Endothelial cell of umbilical vein (primary cell): ENCODE results near the gene MMADHC. TPM values are rescaled to one million over a fixed set of nuclear protein-coding genes. Genes with fewer than 3 reads are reported as not detected.
"Not testable (repeated sequence)": the region's sequence is repeated elsewhere in the genome, so short reads cannot be mapped to it uniquely, and the experiment has no call there.

ENCODE experiments used
- BruUV-seq: library from RNA; stranded (reverse); fragments of 400-500 nt; replicated peaks from 2 replicates; lab custom pipeline; 2021; lab: Mats Ljungman, UMichigan
- CTCF ChIA-PET: fragments of 300-600, 350-600 bp; sonication (Branson Sonifier 250); formaldehyde crosslinking; loops from one replicate; lab custom pipeline; 2021; ENCODE audit warnings: antibody characterized with exemption, inconsistent platforms; lab: Charles Lee
- POLR2A ChIA-PET: fragments of 300-600, 350-600 bp; sonication (Branson Sonifier 250); formaldehyde crosslinking; loops from one replicate; lab custom pipeline; 2021; ENCODE audit warnings: antibody characterized with exemption, inconsistent platforms; lab: Charles Lee
- DNase-seq: peaks from one replicate; pipeline ENCODE4 v3.0.0-alpha.2; 2011; ENCODE audit warnings: low read depth, low spot score
- FAIRE-seq: peaks from 2 replicates; lab custom pipeline; 2011; peaks lifted over from hg19 to GRCh38; lab: Jason Lieb, UNC
- H2AFZ ChIP-seq: 2 replicates; pipeline ENCODE4 v1.6.0; 2012; ENCODE audit warnings: low read depth, low read length, control low read depth, inconsistent platforms
- H3K27ac ChIP-seq: 2 replicates; pipeline ENCODE4 v1.5.1; 2011; ENCODE audit warnings: low read depth, mild to moderate bottlenecking, control low read depth, low read length, moderate library complexity; ENCODE audit not compliant: insufficient read depth
- H3K27me3 ChIP-seq, 2 experiments: 2 replicates each; pipeline versions ENCODE4 v1.6.0 to v1.6.1; 2011; ENCODE audit warnings: low read length in 2 of 2, mixed read lengths in 1 of 2; ENCODE audit not compliant: control insufficient read depth in 2 of 2, insufficient read depth in 2 of 2
- H3K36me3 ChIP-seq, 2 experiments: 2 replicates in 1 of 2; 3 replicates in 1 of 2; pipeline ENCODE4 v1.5.1; 2011; ENCODE audit warnings: low read length in 2 of 2, mild to moderate bottlenecking in 1 of 2, moderate library complexity in 1 of 2; ENCODE audit not compliant: control insufficient read depth in 2 of 2, insufficient read depth in 2 of 2; ENCODE audit errors: extremely low read depth in 1 of 2
- H3K4me1 ChIP-seq: 3 replicates; pipeline ENCODE4 v1.5.1; 2011; ENCODE audit warnings: mild to moderate bottlenecking, low read length; ENCODE audit not compliant: control insufficient read depth, insufficient read depth; ENCODE audit errors: extremely low read depth
- H3K4me2 ChIP-seq: 2 replicates; pipeline ENCODE4 v1.6.1; 2011; ENCODE audit warnings: low read length, control low read depth, mixed read lengths; ENCODE audit not compliant: insufficient read depth
- H3K4me3 ChIP-seq, 3 experiments: fragments of 200-600 bp in 1 of 3; sonication (generic), shearing (Covaris generic) in 1 of 3; replicated peaks in 1 of 3; 2 replicates each; pipeline ENCODE4 v1.5.1; 2011 to 2016; ENCODE audit warnings: control low read depth in 3 of 3, low read length in 3 of 3, mild to moderate bottlenecking in 2 of 3, inconsistent platforms in 1 of 3, low read depth in 1 of 3, moderate library complexity in 1 of 3; ENCODE audit not compliant: insufficient read depth in 1 of 3
- H3K79me2 ChIP-seq: 2 replicates; pipeline ENCODE4 v1.6.0; 2012; ENCODE audit warnings: low read length, inconsistent platforms; ENCODE audit not compliant: control insufficient read depth, insufficient read depth
- H3K9ac ChIP-seq: replicated peaks from 2 replicates; pipeline ENCODE3; 2011; ENCODE audit warnings: low read length, control low read depth; ENCODE audit not compliant: insufficient read depth; ENCODE audit errors: extremely low read depth
- H3K9me1 ChIP-seq: replicated peaks from 3 replicates; pipeline ENCODE4 v1.6.0; 2011; ENCODE audit warnings: mild to moderate bottlenecking, low read length; ENCODE audit not compliant: control insufficient read depth, insufficient read depth; ENCODE audit errors: extremely low read depth
- H3K9me3 ChIP-seq: replicated peaks from 2 replicates; pipeline ENCODE4 v1.5.1; 2012; ENCODE audit warnings: low read length, inconsistent platforms; ENCODE audit not compliant: control insufficient read depth, insufficient read depth
- H4K20me1 ChIP-seq: replicated peaks from 2 replicates; pipeline ENCODE3; 2011; ENCODE audit warnings: mild to moderate bottlenecking, low read length; ENCODE audit not compliant: control insufficient read depth, insufficient read depth; ENCODE audit errors: extremely low read depth
- EZH2 ChIP-seq: IDR thresholded peaks from 2 replicates; pipeline ENCODE4 v1.6.1; 2012; ENCODE audit warnings: borderline replicate concordance, low read depth, mild to moderate bottlenecking, moderate library complexity, low read length, inconsistent platforms; ENCODE audit not compliant: severe bottlenecking
- FOS ChIP-seq: IDR thresholded peaks from 2 replicates; pipeline ENCODE4 v1.6.1; 2011; ENCODE audit warnings: mild to moderate bottlenecking, low read length, moderate library complexity, borderline replicate concordance; ENCODE audit not compliant: insufficient read depth
- GATA2 ChIP-seq: IDR thresholded peaks from 2 replicates; pipeline ENCODE4 v1.7.0; 2011; ENCODE audit warnings: low read depth, mild to moderate bottlenecking, moderate library complexity, mixed read lengths, low read length; ENCODE audit not compliant: insufficient read length, insufficient read depth
- JUN ChIP-seq: IDR thresholded peaks from 2 replicates; pipeline ENCODE4 v1.6.1; 2011; ENCODE audit warnings: borderline replicate concordance, low read depth; ENCODE audit not compliant: insufficient read length, insufficient read depth
- MYC ChIP-seq: IDR thresholded peaks from one replicate; pipeline ENCODE4 v1.6.1; 2011; ENCODE audit warnings: mild to moderate bottlenecking, low read depth, low read length
- POLR2A ChIP-seq: IDR thresholded peaks from 2 replicates; pipeline ENCODE4 v1.6.1; 2012; ENCODE audit warnings: low read depth, mild to moderate bottlenecking, control low read depth, low read length
- POLR2AphosphoS5 ChIP-seq: IDR thresholded peaks from 2 replicates; pipeline ENCODE4 v1.6.1; 2012; ENCODE audit warnings: low read depth, mild to moderate bottlenecking, control low read depth, low read length, moderate library complexity; ENCODE audit not compliant: insufficient read depth
- dilution Hi-C: fragments of 300-500 bp; cut with MboI; formaldehyde crosslinking; loops from one replicate; pipeline ENCODE4 v1.15.0; 2019; ENCODE audit warnings: low sequenced_read_pairs; ENCODE audit not compliant: extremely low pct_ligation_motif_present
- intact Hi-C: fragments of 100-400 bp; cut with micrococcal nuclease; formaldehyde crosslinking; loops from one replicate; pipeline ENCODE4 v1.10.0; 2022
- polyA plus RNA-seq, 4 experiments: library from polyadenylated mRNA; depleted of rRNA in 3 of 4; stranded (reverse) in 3 of 4; unstranded in 1 of 4; fragments of >200 nt; gene quantifications; 2 replicates each; pipeline versions ENCODE4 v1.2.1 to v1.2.3, GENCODE V29; 2011 to 2012; ENCODE audit warnings: missing spikeins in 1 of 4
- total RNA-seq: library from RNA; stranded (reverse); gene quantifications from 2 replicates; pipeline ENCODE4 v1.2.3, GENCODE V29; 2021
- TF ChIP-seq, protein P1 (sequence below): IDR thresholded peaks from 2 replicates; pipeline ENCODE4 v1.6.1; 2011; ENCODE audit not compliant: insufficient read depth, insufficient read length
- TF ChIP-seq, protein P2 (sequence below), 2 donors: IDR thresholded peaks; 1 replicate in 1 of 2; 2 replicates in 1 of 2; pipeline ENCODE4 v1.5.1; 2011; ENCODE audit warnings: low read length in 2 of 2, mild to moderate bottlenecking in 2 of 2, moderate library complexity in 2 of 2, control low read depth in 1 of 2, inconsistent platforms in 1 of 2, low read depth in 1 of 2; ENCODE audit not compliant: insufficient read depth in 1 of 2; ENCODE audit errors: extremely low read depth in 1 of 2

The MMADHC gene
- total and polyA plus RNA-seq, 2 donors (not counting 3 experiments of a cell fraction or from before 2014, with no cell fraction given), result 53.4 to 115 TPM

DNA sequence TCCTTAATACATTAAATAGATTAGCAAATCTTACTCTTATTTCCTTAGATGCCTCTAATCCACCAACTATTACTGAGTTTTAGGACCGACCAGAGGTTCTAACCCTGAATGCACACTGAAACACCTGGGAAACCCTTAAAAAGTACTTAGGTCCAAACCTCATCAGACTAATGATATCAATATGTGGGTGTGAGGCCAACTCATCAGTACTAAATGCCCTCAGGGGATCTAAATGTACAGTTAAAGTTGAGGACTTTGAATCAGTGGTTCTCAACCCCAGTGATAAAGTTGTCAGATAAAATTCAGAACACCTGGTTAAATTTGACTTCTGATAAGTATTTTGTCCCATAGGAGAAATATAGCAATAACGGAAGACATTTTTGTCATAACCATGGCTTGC, 20.9 kb downstream of the MMADHC start:
- ChIA-PET POLR2A (interaction anchor here (0.6 kb wide), 1 partner anchor 1740 kb away, joined by 5 read pairs; no protein-coding TSS in a partner anchor), CTCF (interaction anchor here (1.2 to 1.9 kb wide), 2 partner anchors 550 to 1672 kb away, joined by 3 to 11 read pairs; no protein-coding TSS in a partner anchor)
- no peak overlapping the region for H2AFZ ChIP-seq
- H3K4me2 ChIP-seq, result peak overlapping the region; percentile 8
- no peaks in the 10 kb centered on the region for H3K79me2 ChIP-seq
- no peaks in the 10 kb centered on the region for H3K9me3 ChIP-seq
- H3K9me1 ChIP-seq, result no peaks in the 10 kb centered on the region
- H3K36me3 ChIP-seq, result peaks cover 2 to 14% of the 10 kb centered on the region in 2 experiments
- TF ChIP-seq MYC (no peak), EZH2 (no peak), POLR2AphosphoS5 (no peak), JUN (no peak), POLR2A (no peak), GATA2 (no peak), FOS (no peak)
- TF ChIP-seq, protein P1, sequence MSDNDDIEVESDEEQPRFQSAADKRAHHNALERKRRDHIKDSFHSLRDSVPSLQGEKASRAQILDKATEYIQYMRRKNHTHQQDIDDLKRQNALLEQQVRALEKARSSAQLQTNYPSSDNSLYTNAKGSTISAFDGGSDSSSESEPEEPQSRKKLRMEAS, result no peak
- TF ChIP-seq, protein P2, sequence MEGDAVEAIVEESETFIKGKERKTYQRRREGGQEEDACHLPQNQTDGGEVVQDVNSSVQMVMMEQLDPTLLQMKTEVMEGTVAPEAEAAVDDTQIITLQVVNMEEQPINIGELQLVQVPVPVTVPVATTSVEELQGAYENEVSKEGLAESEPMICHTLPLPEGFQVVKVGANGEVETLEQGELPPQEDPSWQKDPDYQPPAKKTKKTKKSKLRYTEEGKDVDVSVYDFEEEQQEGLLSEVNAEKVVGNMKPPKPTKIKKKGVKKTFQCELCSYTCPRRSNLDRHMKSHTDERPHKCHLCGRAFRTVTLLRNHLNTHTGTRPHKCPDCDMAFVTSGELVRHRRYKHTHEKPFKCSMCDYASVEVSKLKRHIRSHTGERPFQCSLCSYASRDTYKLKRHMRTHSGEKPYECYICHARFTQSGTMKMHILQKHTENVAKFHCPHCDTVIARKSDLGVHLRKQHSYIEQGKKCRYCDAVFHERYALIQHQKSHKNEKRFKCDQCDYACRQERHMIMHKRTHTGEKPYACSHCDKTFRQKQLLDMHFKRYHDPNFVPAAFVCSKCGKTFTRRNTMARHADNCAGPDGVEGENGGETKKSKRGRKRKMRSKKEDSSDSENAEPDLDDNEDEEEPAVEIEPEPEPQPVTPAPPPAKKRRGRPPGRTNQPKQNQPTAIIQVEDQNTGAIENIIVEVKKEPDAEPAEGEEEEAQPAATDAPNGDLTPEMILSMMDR (IDR thresholded peaks at IDR 0.05; ENCODE audit: extremely low read depth in 1 of 2, insufficient read depth in 1 of 2, low read depth in 1 of 2, low read length in 2 of 2), result no peak
- no peak overlapping the region for H3K9ac ChIP-seq
- no peak overlapping the region for H3K27ac ChIP-seq
- intact Hi-C loops, result loop anchor here (10.0 kb wide), 3 partner anchors 922 to 1668 kb away; partner anchors contain the start of gene EPC2
- H4K20me1 ChIP-seq, result no peaks in the 10 kb centered on the region
- BruUV-seq, result no TSS peak
- no peak overlapping the region for H3K4me3 ChIP-seq
- dilution Hi-C loops, result no loop called here
- no peaks in the 10 kb centered on the region for H3K27me3 ChIP-seq
- peaks cover 13% of the 10 kb centered on the region for H3K4me1 ChIP-seq
- no peak for FAIRE-seq
- no peak for DNase-seq

GRCh38 chr2:149565625-149566024, 21.9 kb downstream of the MMADHC start:
- peaks cover 2 to 14% of the 10 kb centered on the region in 2 experiments for H3K36me3 ChIP-seq
- H3K9me1 ChIP-seq, H3K79me2 ChIP-seq, BruUV-seq, dilution Hi-C loops, DNase-seq, H3K9me3 ChIP-seq, H3K4me3 ChIP-seq, POLR2A ChIA-PET, H3K27ac ChIP-seq, FAIRE-seq, H2AFZ ChIP-seq, H3K9ac ChIP-seq, H3K4me2 ChIP-seq, H3K27me3 ChIP-seq, H4K20me1 ChIP-seq: not testable (repeated sequence)
- H3K4me1 ChIP-seq, result peaks cover 13% of the 10 kb centered on the region
- CTCF ChIA-PET, result interaction anchor here (0.9 to 1.9 kb wide), 2 partner anchors 549 kb away, joined by 8 to 11 read pairs; no protein-coding TSS in a partner anchor
- intact Hi-C loops, result loop anchor here (10.0 kb wide), 3 partner anchors 921 to 1669 kb away; partner anchors contain the start of gene EPC2
